ENCODE results near the gene RAD18. TPM values are rescaled to one million over a fixed set of nuclear protein-coding genes. Genes with fewer than 3 reads are reported as not detected.

RAD18 gene
- total RNA-seq, 2 donors from 2014 or later, result 12.2 to 15.6 TPM

DNA sequence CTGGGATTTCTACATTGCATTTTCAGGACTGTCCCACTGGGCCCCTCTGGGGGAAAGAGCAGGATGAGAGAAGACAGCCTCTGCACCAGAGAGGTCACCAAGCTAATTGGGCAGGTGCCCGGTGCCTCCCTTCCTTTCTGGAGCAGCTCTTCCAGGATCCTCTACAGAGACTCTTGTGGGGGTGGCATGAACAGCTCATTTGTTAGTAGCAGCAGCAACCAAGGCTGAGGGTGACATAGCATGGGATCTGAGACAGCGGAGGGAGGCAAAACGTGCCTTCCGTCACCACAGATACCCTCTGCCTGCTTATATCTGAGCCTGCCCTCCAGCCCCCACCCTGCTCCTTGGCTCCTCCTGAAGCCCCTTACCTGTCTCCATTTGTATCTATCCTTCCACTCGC, 110.8 kb downstream of the RAD18 start:
- DNase-seq (ENCODE audit: low spot score), result no peak
- intact Hi-C loops (cut with DNase I), result no loop called here
- Histone ChIP-seq H3K4me3 (no peak overlapping the region), H3K27me3 (replicated peaks; ENCODE audit: insufficient read depth) (no peaks in the 10 kb centered on the region), H3K27ac (no peak overlapping the region), H3K36me3 (no peaks in the 10 kb centered on the region), H3K9me3 (no peaks in the 10 kb centered on the region), H3K4me1 (replicated peaks) (no peaks in the 10 kb centered on the region)
- 96% methylated on average over 5 of the region's 5 CpGs for whole genome bisulfite sequencing
- TF ChIP-seq POLR2AphosphoS5 (IDR thresholded peaks at IDR 0.05) (no peak), POLR2A (IDR thresholded peaks at IDR 0.05) (no peak)
- TF ChIP-seq, protein P1, sequence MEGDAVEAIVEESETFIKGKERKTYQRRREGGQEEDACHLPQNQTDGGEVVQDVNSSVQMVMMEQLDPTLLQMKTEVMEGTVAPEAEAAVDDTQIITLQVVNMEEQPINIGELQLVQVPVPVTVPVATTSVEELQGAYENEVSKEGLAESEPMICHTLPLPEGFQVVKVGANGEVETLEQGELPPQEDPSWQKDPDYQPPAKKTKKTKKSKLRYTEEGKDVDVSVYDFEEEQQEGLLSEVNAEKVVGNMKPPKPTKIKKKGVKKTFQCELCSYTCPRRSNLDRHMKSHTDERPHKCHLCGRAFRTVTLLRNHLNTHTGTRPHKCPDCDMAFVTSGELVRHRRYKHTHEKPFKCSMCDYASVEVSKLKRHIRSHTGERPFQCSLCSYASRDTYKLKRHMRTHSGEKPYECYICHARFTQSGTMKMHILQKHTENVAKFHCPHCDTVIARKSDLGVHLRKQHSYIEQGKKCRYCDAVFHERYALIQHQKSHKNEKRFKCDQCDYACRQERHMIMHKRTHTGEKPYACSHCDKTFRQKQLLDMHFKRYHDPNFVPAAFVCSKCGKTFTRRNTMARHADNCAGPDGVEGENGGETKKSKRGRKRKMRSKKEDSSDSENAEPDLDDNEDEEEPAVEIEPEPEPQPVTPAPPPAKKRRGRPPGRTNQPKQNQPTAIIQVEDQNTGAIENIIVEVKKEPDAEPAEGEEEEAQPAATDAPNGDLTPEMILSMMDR (IDR thresholded peaks at IDR 0.05), result no peak

DNA sequence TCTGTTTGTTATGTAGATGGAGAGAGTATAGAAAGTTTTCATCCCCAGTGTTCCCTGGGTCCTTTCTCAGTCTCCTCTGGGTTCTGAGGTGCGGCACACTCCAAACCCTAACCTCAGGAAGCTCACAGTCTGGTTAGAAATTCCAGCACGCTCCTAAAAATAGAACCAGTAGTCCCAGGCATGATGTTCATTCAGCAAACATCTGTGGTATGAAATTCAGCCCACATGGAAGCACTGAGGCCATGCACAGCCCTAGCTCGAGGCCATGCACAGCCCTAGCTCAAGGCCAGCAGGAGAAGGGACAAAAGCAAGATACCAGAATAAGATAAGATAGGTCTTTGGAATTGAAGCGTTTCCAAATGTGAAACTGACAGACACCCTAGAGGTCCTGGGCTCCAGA, 111.6 kb downstream of the RAD18 start:
- H3K36me3 ChIP-seq, result no peaks in the 10 kb centered on the region
- intact Hi-C loops (cut with DNase I), result no loop called here
- TF ChIP-seq POLR2AphosphoS5 (IDR thresholded peaks at IDR 0.05), result no peak
- TF ChIP-seq POLR2A (IDR thresholded peaks at IDR 0.05), result no peak
- TF ChIP-seq, protein P1 (IDR thresholded peaks at IDR 0.05), result no peak
- 70% methylated on average over 4 of the region's 4 CpGs for WGBS
- DNase-seq (ENCODE audit: low spot score), result no peak
- H3K27me3 ChIP-seq (replicated peaks; ENCODE audit: insufficient read depth), result no peaks in the 10 kb centered on the region
- H3K27ac ChIP-seq, result no peak overlapping the region
- no peaks in the 10 kb centered on the region for H3K9me3 ChIP-seq
- no peak overlapping the region for H3K4me3 ChIP-seq
- H3K4me1 ChIP-seq (replicated peaks), result no peaks in the 10 kb centered on the region

GRCh38 chr3:8848696-8849131, 114.6 kb downstream of the RAD18 start:
- Histone ChIP-seq H3K4me3 (no peak overlapping the region), H3K27me3 (replicated peaks; ENCODE audit: insufficient read depth) (no peaks in the 10 kb centered on the region), H3K36me3 (no peaks in the 10 kb centered on the region), H3K27ac (no peak overlapping the region), H3K4me1 (replicated peaks) (no peaks in the 10 kb centered on the region), H3K9me3 (no peaks in the 10 kb centered on the region)
- TF ChIP-seq POLR2AphosphoS5 (IDR thresholded peaks at IDR 0.05) (no peak), POLR2A (IDR thresholded peaks at IDR 0.05) (no peak)
- TF ChIP-seq, protein P1 (IDR thresholded peaks at IDR 0.05), result no peak
- DNase-seq (ENCODE audit: low spot score), result no peak
- intact Hi-C loops (cut with DNase I), result no loop called here
- WGBS, result 63% methylated on average over 5 of the region's 5 CpGs

- no peak for DNase-seq (ENCODE audit: low spot score)
- Histone ChIP-seq H3K27me3 (replicated peaks; ENCODE audit: insufficient read depth) (no peaks in the 10 kb centered on the region), H3K4me1 (replicated peaks) (no peaks in the 10 kb centered on the region), H3K27ac (no peak overlapping the region), H3K4me3 (no peak overlapping the region), H3K9me3 (no peaks in the 10 kb centered on the region), H3K36me3 (no peaks in the 10 kb centered on the region)
- 80% methylated on average over 7 of the region's 7 CpGs for whole genome bisulfite sequencing
- intact Hi-C loops (cut with DNase I), result no loop called here
- TF ChIP-seq POLR2A (IDR thresholded peaks at IDR 0.05), result no peak
- no peak for TF ChIP-seq POLR2AphosphoS5 (IDR thresholded peaks at IDR 0.05)
- TF ChIP-seq, protein P1 (IDR thresholded peaks at IDR 0.05), result no peak
Measured at GRCh38 chr3:8847317-8847716, 116.0 kb downstream of the RAD18 start.

GRCh38 chr3:8846176-8846575, 117.1 kb downstream of the RAD18 start:
- Histone ChIP-seq H3K4me3 (no peak overlapping the region), H3K4me1 (replicated peaks) (no peaks in the 10 kb centered on the region), H3K27me3 (replicated peaks; ENCODE audit: insufficient read depth) (no peaks in the 10 kb centered on the region), H3K27ac (no peak overlapping the region), H3K9me3 (no peaks in the 10 kb centered on the region), H3K36me3 (no peaks in the 10 kb centered on the region)
- TF ChIP-seq, protein P1 (IDR thresholded peaks at IDR 0.05), result no peak
- no peak for TF ChIP-seq POLR2AphosphoS5 (IDR thresholded peaks at IDR 0.05)
- intact Hi-C loops (cut with DNase I), result no loop called here
- no peak for DNase-seq (ENCODE audit: low spot score)
- WGBS, result 67% methylated on average over 2 of the region's 2 CpGs
